Measurements from ENCODE around the gene YTHDF1. TPM values are rescaled to one million over a fixed set of nuclear protein-coding genes. Genes with fewer than 3 reads are reported as not detected.
A peak's percentile ranks its signal among the peaks of the same experiment; 100 is the strongest.

YTHDF1 gene
- total and polyA plus RNA-seq, 8 donors = 11.1 to 24.0 (median 15.9) TPM

DNA sequence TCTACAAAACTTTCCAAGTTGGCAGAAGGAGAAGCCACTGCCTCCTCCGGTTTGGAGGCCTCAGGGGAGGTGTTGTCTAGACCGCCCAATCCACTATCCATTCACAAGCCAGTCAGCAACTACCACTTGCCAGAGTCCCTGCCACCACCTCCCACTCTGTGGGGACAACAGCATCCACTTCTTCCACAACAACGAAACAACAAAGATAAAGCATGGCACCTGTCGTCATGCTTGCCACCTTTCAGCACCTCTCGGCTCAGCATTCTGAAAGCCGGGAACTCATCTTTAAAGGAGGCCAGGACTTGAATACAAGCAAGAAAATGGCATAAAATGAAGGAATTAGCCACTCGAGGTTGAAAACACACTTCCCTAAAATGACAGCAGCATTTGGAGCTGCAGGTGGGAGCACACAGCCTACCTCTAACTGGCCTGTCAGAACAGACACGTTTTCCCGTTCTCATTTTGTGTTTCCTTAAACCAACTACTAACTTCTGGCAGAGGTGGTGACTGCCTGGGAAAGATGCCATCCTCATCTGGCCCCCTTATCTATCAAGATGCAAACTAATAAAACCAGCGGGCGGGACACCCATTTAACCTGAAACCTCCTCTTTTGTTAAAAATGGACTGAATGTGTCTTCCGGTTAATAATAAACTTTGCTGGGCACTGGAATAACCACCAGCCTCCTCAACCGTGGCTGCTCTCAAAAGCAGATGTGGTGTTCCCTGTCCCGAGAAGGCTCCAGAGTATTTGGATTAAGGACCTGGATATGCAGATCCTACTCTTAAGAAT is 21.7 kb downstream of the YTHDF1 start:
- FAIRE-seq = no peak
- intact Hi-C loops (cut with DNase I) = no loop called here
- 65% methylated on average over 14 of the region's 14 CpGs for WGBS, 2 donors
- H3K36me3 ChIP-seq = peaks cover 0 to 16% (median 0%) of the 10 kb centered on the region in 3 donors
- H3K27me3 ChIP-seq = no peaks in the 10 kb centered on the region
- H3K4me1 ChIP-seq = peaks cover 0 to 10% (median 8%) of the 10 kb centered on the region in 3 donors
- H3K4me3 ChIP-seq = no peak overlapping the region
- no peak for DNase-seq
- TF ChIP-seq, protein P1, sequence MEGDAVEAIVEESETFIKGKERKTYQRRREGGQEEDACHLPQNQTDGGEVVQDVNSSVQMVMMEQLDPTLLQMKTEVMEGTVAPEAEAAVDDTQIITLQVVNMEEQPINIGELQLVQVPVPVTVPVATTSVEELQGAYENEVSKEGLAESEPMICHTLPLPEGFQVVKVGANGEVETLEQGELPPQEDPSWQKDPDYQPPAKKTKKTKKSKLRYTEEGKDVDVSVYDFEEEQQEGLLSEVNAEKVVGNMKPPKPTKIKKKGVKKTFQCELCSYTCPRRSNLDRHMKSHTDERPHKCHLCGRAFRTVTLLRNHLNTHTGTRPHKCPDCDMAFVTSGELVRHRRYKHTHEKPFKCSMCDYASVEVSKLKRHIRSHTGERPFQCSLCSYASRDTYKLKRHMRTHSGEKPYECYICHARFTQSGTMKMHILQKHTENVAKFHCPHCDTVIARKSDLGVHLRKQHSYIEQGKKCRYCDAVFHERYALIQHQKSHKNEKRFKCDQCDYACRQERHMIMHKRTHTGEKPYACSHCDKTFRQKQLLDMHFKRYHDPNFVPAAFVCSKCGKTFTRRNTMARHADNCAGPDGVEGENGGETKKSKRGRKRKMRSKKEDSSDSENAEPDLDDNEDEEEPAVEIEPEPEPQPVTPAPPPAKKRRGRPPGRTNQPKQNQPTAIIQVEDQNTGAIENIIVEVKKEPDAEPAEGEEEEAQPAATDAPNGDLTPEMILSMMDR (IDR thresholded peaks at IDR 0.05) = no peak
- no peak overlapping the region for H3K27ac ChIP-seq
- no peaks in the 10 kb centered on the region for H3K9me3 ChIP-seq
- no peak for ATAC-seq

GRCh38 chr20:63192721-63193120 is 23.2 kb downstream of the YTHDF1 start:
- TF ChIP-seq, protein P1 (IDR thresholded peaks at IDR 0.05) = no peak
- H3K27me3 ChIP-seq = no peaks in the 10 kb centered on the region

GRCh38 chr20:63191400-63191799 is 24.5 kb downstream of the YTHDF1 start:
- no peaks in the 10 kb centered on the region for H3K9me3 ChIP-seq
- H3K27me3 ChIP-seq = no peaks in the 10 kb centered on the region
- 54 to 65% methylated on average over 14 of the region's 14 CpGs for WGBS, 2 donors
- FAIRE-seq (no peak), DNase-seq (peak; percentile 27 to 80 (median 50)), ATAC-seq (peak in 3 of 4 donors; percentile 39 to 86 (median 71))
- H3K27ac ChIP-seq = no peak overlapping the region
- H3K4me3 ChIP-seq = no peak overlapping the region
- TF ChIP-seq, protein P1 (IDR thresholded peaks at IDR 0.05) = no peak
- intact Hi-C loops (cut with DNase I) = no loop called here
- peaks cover 0 to 16% (median 0%) of the 10 kb centered on the region in 3 donors for H3K36me3 ChIP-seq
- H3K4me1 ChIP-seq = no peaks in the 10 kb centered on the region

More at GRCh38 chr20:63192721-63193120, 23.2 kb downstream of the YTHDF1 start:
- peaks cover 0 to 4% (median under 1%) of the 10 kb centered on the region in 3 donors for H3K4me1 ChIP-seq
- H3K36me3 ChIP-seq = peaks cover 0 to 16% (median 0%) of the 10 kb centered on the region in 3 donors
- H3K9me3 ChIP-seq = no peaks in the 10 kb centered on the region
- intact Hi-C loops (cut with DNase I) = no loop called here
- no peak for ATAC-seq
- DNase-seq = no peak
- no peak for FAIRE-seq
- WGBS, 2 donors = 91 to 94% methylated on average over 21 of the region's 21 CpGs
- H3K27ac ChIP-seq = no peak overlapping the region
- H3K4me3 ChIP-seq = no peak overlapping the region

DNA sequence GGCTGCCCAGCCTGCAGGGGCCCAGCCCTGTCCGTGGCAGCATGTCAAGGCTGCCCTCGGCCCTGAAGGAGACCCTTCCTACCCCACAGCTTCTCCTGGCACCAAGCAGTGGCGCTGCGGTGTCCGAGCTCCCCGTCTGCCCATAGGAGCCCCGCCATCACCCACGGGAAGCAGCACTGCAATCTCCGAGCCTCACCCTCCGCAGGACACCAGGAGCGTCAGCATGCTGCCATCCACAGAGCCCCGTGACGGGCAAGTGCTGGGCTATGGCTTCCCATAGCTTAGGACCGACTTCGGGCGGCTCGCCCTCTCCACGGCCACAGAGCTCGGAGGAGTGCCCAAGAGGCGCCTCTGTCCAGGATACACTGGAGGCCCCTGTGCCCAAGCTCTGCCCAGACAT is 25.1 kb downstream of the YTHDF1 start:
- Histone ChIP-seq H3K4me1 (no peaks in the 10 kb centered on the region), H3K27me3 (no peaks in the 10 kb centered on the region), H3K4me3 (no peak overlapping the region), H3K9me3 (no peaks in the 10 kb centered on the region), H3K36me3 (peaks cover 0 to 12% (median 0%) of the 10 kb centered on the region in 3 donors), H3K27ac (no peak overlapping the region)
- WGBS, 2 donors = 89 to 94% methylated on average over 20 of the region's 20 CpGs
- no peak for FAIRE-seq
- DNase-seq = peak in 1 of 6 donors; percentile 59
- TF ChIP-seq, protein P1 (IDR thresholded peaks at IDR 0.05) = no peak
- intact Hi-C loops (cut with DNase I) = no loop called here
- no peak for ATAC-seq
